GM12878 (cell line): ENCODE data around the gene PLK5. TPM values are rescaled to one million over a fixed set of nuclear protein-coding genes. Genes with fewer than 3 reads are reported as not detected.

Experiments
- EGR1 ChIP-seq, 2 experiments: IDR thresholded peaks; 1 replicate in 1 of 2; 2 replicates in 1 of 2; pipeline ENCODE4 v1.6.1; 2011 to 2012; ENCODE audit warnings: low read depth in 2 of 2, low read length in 2 of 2, borderline replicate concordance in 1 of 2, mild to moderate bottlenecking in 1 of 2, moderate library complexity in 1 of 2
- NFXL1 ChIP-seq: fragments of 450-650 bp; IDR thresholded peaks from 2 replicates; pipeline ENCODE4 v1.6.1; 2017; ENCODE audit warnings: antibody characterized with exemption, mild to moderate bottlenecking, borderline replicate concordance
- SIN3A ChIP-seq: IDR thresholded peaks from 2 replicates; pipeline ENCODE4 v1.6.1; 2012; ENCODE audit warnings: low read depth, low read length, improper control_type of control experiment
- STAT1 ChIP-seq: fragments of 450-650 bp; conservative IDR thresholded peaks from 2 replicates; pipeline ENCODE4 v1.6.1; 2014; ENCODE audit warnings: antibody characterized with exemption, mild to moderate bottlenecking
- STAT3 ChIP-seq: IDR thresholded peaks from 2 replicates; pipeline ENCODE4 v1.6.1; 2011; ENCODE audit warnings: low read depth, low read length, improper control_type of control experiment
- ZBED1 ChIP-seq: IDR thresholded peaks from 2 replicates; pipeline ENCODE4 v1.6.1; 2016; ENCODE audit warnings: borderline replicate concordance
- ZNF384 ChIP-seq: IDR thresholded peaks from 2 replicates; pipeline ENCODE4 v1.6.1; 2012; ENCODE audit warnings: low read depth, mild to moderate bottlenecking, low read length, improper control_type of control experiment, borderline replicate concordance
- ZZZ3 ChIP-seq: IDR thresholded peaks from 2 replicates; pipeline ENCODE4 v1.6.1; 2011; ENCODE audit warnings: low read depth; ENCODE audit not compliant: control insufficient read depth, insufficient read length
- polyA plus RNA-seq, 11 experiments: library from polyadenylated mRNA; depleted of rRNA in 4 of 11; unstranded in 6 of 11; stranded (reverse) in 5 of 11; fragments of >200 nt; fragmentation: Nextera tagmentation in 4 of 11; fragmentation: Illumina TruSeq in 1 of 11; extraction: Ambion mirVana in 4 of 11; extraction: Trizol in 1 of 11; gene quantifications; 1 replicate in 1 of 11; 2 replicates in 10 of 11; pipeline versions ENCODE4 v1.2.1 to v1.2.3, GENCODE V29; 2011 to 2016; ENCODE audit warnings: inconsistent platforms in 2 of 11, missing spikeins in 2 of 11, low read depth in 1 of 11
- total RNA-seq, 4 experiments: library from RNA; depleted of rRNA in 3 of 4; stranded (reverse); fragments of >200 nt in 3 of 4; fragmentation: Illumina TruSeq in 1 of 4; extraction: Trizol in 1 of 4; gene quantifications; 2 replicates each; pipeline versions ENCODE4 v1.2.1 to v1.2.3, GENCODE V29; 2013 to 2021
- TF ChIP-seq, protein P1 (sequence below), 3 experiments: IDR thresholded peaks in 2 of 3; conservative IDR thresholded peaks in 1 of 3; 2 replicates each; pipeline ENCODE4 v1.5.1; 2011; ENCODE audit warnings: low read depth in 3 of 3, low read length in 3 of 3, mild to moderate bottlenecking in 3 of 3, control low read depth in 2 of 3, moderate library complexity in 2 of 3, inconsistent platforms in 1 of 3, mixed read lengths in 1 of 3; ENCODE audit not compliant: control insufficient read depth in 2 of 3, insufficient read depth in 1 of 3; ENCODE audit errors: extremely low read depth in 1 of 3
- TF ChIP-seq, protein P2 (sequence below): fragments of 450-650 bp; IDR thresholded peaks from 2 replicates; pipeline ENCODE4 v1.6.1; 2016; ENCODE audit warnings: mild to moderate bottlenecking, moderate library complexity, borderline replicate concordance
- TF ChIP-seq, protein P3 (sequence below): fragments of 450-650 bp; IDR thresholded peaks from 2 replicates; pipeline ENCODE4 v1.6.1; 2016; ENCODE audit warnings: mild to moderate bottlenecking

PLK5 gene
- total and polyA plus RNA-seq, 10 of the 15 experiments (the other 5 are each of a cell fraction or from before 2014, with no cell fraction given), result 0.13 TPM; not detected in 9

DNA sequence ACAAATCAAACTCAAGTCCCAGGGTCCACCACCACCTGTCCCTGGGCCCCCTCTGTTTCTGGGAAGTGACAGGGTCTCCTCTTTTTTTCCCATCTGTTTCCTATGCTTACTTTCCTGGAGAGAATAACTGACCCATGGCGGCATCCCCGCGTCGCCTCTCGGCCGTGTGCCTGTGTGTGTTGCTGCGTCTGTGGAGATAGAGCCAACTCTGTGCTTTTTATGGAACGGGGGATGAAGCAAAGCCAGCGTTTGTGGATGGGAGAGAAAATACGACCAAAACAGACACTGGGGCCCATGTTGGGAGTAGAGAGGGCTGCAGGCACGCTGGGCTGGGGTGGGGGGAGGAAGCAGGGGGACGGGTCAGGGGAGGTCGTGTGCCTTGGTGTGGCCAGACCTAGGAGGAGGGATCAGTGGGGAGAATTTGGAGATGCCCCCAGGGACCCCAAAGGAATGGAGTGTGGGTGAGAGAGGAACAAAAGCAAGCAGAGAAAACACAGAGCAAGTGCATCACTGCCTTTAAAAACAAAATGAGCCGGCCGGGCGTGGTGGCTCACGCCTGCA is 16.6 kb downstream of the PLK5 start (continued):
- no peak for TF ChIP-seq STAT3
- TF ChIP-seq, protein P1, sequence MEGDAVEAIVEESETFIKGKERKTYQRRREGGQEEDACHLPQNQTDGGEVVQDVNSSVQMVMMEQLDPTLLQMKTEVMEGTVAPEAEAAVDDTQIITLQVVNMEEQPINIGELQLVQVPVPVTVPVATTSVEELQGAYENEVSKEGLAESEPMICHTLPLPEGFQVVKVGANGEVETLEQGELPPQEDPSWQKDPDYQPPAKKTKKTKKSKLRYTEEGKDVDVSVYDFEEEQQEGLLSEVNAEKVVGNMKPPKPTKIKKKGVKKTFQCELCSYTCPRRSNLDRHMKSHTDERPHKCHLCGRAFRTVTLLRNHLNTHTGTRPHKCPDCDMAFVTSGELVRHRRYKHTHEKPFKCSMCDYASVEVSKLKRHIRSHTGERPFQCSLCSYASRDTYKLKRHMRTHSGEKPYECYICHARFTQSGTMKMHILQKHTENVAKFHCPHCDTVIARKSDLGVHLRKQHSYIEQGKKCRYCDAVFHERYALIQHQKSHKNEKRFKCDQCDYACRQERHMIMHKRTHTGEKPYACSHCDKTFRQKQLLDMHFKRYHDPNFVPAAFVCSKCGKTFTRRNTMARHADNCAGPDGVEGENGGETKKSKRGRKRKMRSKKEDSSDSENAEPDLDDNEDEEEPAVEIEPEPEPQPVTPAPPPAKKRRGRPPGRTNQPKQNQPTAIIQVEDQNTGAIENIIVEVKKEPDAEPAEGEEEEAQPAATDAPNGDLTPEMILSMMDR (IDR thresholded peaks at IDR 0.05 in 2 of 3, conservative IDR thresholded peaks at IDR 0.05 in 1 of 3; ENCODE audit: control insufficient read depth in 2 of 3, extremely low read depth in 1 of 3, insufficient read depth in 1 of 3, low read depth in 3 of 3, low read length in 3 of 3), result no peak
- no peak for TF ChIP-seq NFXL1
- TF ChIP-seq ZZZ3, result no peak
- TF ChIP-seq, protein P2, sequence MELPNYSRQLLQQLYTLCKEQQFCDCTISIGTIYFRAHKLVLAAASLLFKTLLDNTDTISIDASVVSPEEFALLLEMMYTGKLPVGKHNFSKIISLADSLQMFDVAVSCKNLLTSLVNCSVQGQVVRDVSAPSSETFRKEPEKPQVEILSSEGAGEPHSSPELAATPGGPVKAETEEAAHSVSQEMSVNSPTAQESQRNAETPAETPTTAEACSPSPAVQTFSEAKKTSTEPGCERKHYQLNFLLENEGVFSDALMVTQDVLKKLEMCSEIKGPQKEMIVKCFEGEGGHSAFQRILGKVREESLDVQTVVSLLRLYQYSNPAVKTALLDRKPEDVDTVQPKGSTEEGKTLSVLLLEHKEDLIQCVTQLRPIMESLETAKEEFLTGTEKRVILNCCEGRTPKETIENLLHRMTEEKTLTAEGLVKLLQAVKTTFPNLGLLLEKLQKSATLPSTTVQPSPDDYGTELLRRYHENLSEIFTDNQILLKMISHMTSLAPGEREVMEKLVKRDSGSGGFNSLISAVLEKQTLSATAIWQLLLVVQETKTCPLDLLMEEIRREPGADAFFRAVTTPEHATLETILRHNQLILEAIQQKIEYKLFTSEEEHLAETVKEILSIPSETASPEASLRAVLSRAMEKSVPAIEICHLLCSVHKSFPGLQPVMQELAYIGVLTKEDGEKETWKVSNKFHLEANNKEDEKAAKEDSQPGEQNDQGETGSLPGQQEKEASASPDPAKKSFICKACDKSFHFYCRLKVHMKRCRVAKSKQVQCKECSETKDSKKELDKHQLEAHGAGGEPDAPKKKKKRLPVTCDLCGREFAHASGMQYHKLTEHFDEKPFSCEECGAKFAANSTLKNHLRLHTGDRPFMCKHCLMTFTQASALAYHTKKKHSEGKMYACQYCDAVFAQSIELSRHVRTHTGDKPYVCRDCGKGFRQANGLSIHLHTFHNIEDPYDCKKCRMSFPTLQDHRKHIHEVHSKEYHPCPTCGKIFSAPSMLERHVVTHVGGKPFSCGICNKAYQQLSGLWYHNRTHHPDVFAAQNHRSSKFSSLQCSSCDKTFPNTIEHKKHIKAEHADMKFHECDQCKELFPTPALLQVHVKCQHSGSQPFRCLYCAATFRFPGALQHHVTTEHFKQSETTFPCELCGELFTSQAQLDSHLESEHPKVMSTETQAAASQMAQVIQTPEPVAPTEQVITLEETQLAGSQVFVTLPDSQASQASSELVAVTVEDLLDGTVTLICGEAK, result no peak
- TF ChIP-seq ZNF384, result no peak
- no peak for TF ChIP-seq ZBED1
- no peak for TF ChIP-seq SIN3A
- TF ChIP-seq EGR1 (IDR thresholded peaks at IDR 0.05; ENCODE audit: borderline replicate concordance in 1 of 2, low read depth in 2 of 2, low read length in 2 of 2), result no peak
- no peak for TF ChIP-seq STAT1
- TF ChIP-seq, protein P3, sequence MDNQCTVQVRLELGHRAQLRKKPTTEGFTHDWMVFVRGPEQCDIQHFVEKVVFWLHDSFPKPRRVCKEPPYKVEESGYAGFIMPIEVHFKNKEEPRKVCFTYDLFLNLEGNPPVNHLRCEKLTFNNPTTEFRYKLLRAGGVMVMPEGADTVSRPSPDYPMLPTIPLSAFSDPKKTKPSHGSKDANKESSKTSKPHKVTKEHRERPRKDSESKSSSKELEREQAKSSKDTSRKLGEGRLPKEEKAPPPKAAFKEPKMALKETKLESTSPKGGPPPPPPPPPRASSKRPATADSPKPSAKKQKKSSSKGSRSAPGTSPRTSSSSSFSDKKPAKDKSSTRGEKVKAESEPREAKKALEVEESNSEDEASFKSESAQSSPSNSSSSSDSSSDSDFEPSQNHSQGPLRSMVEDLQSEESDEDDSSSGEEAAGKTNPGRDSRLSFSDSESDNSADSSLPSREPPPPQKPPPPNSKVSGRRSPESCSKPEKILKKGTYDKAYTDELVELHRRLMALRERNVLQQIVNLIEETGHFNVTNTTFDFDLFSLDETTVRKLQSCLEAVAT, result no peak
